ENCODE data around the gene PCBP3. TPM values are rescaled to one million over a fixed set of nuclear protein-coding genes. Genes with fewer than 3 reads are reported as not detected.

The PCBP3 gene
- total RNA-seq, 2 experiments from 2014 or later = 12.2 to 13.2 TPM

- intact Hi-C loops (cut with DNase I, micrococcal nuclease) = loop anchor here (2.0 to 10.0 kb wide), 2 partner anchors 103 to 745 kb away; no protein-coding TSS in a partner anchor
- ChIA-PET CTCF (interaction anchor here (0.6 to 1.3 kb wide), 4 partner anchors 129 to 1461 kb away, joined by 3 to 4 read pairs (median 3); no protein-coding TSS in a partner anchor), POLR2A (no interaction called here)
- peaks cover 51% of the 10 kb centered on the region for H3K4me1 Mint-ChIP-seq
- ATAC-seq = no peak
- peaks cover 9% of the 10 kb centered on the region for H3K36me3 Mint-ChIP-seq (ENCODE audit: low read depth)
- peak overlapping the region; percentile 73 for H3K27ac Mint-ChIP-seq
- no peaks in the 10 kb centered on the region for H3K9me3 Mint-ChIP-seq (ENCODE audit: low read depth)
- peak; percentile 34 for DNase-seq
- peaks cover 2% of the 10 kb centered on the region for H3K27me3 Mint-ChIP-seq
- no peak overlapping the region for H3K4me3 Mint-ChIP-seq
These were observed 177.9 kb downstream of the PCBP3 start for GRCh38 chr21:45821315-45821962.

- H3K36me3 Mint-ChIP-seq (ENCODE audit: low read depth) = peaks cover 7% of the 10 kb centered on the region
- peak overlapping the region; percentile 73 for H3K27ac Mint-ChIP-seq
- ChIA-PET POLR2A (no interaction called here), CTCF (interaction anchor here (0.7 kb wide), 1 partner anchor 681 kb away, joined by 3 read pairs; no protein-coding TSS in a partner anchor)
- no peak overlapping the region for H3K4me3 Mint-ChIP-seq
- peaks cover 2% of the 10 kb centered on the region for H3K27me3 Mint-ChIP-seq
- DNase-seq (no peak), ATAC-seq (no peak)
- intact Hi-C loops (cut with DNase I, micrococcal nuclease) = loop anchor here (2.0 to 10.0 kb wide), 2 partner anchors 103 to 745 kb away; no protein-coding TSS in a partner anchor
- peaks cover 49% of the 10 kb centered on the region for H3K4me1 Mint-ChIP-seq
- no peaks in the 10 kb centered on the region for H3K9me3 Mint-ChIP-seq (ENCODE audit: low read depth)
These were observed 178.5 kb downstream of the PCBP3 start for GRCh38 chr21:45821998-45822397.

DNA sequence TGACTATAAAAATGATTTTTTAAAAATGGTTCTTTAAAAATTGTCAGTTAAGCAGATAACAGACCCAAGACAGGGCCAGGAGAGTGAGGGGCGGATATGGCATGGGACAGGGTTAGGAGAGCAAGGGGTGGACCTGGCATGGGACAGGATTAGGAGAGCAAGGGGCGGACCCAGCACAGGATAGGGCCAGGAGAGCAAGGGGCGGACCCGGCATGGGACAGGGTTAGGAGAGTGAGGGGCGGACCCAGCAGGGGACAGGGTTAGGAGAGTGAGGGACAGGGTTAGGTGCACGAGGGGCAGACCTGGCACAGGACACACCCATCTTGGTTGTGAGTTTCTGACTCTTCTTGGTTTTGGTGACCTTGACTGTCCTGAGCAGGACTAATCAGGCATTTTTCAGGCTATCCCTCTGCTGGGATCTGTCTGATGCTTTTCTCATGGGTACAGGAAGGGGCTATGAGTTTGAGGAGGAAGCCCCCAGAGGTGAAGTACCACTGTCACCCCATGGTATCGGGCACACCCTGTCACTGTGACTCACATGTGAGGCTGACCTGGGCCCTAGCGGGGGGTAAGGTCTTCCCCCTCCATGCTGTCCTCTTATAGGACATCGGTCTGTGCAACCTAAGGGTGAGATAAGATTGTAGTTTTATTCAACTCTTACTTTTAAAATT lies 179.0 kb downstream of the PCBP3 start:
- peaks cover 4% of the 10 kb centered on the region for H3K36me3 Mint-ChIP-seq (ENCODE audit: low read depth)
- ATAC-seq (no peak), DNase-seq (no peak)
- ChIA-PET POLR2A (no interaction called here), CTCF (interaction anchor here (0.7 kb wide), 1 partner anchor 681 kb away, joined by 3 read pairs; no protein-coding TSS in a partner anchor)
- intact Hi-C loops (cut with DNase I, micrococcal nuclease) = loop anchor here in 1 of 2 experiments (10.0 kb wide), 1 partner anchor 102 kb away; no protein-coding TSS in a partner anchor
- peaks cover 49% of the 10 kb centered on the region for H3K4me1 Mint-ChIP-seq
- H3K27ac Mint-ChIP-seq = no peak overlapping the region
- H3K27me3 Mint-ChIP-seq = peaks cover 2% of the 10 kb centered on the region
- H3K9me3 Mint-ChIP-seq (ENCODE audit: low read depth) = no peaks in the 10 kb centered on the region
- no peak overlapping the region for H3K4me3 Mint-ChIP-seq

- CTCF ChIA-PET = no interaction called here
- Mint-ChIP-seq H3K4me3 (no peak overlapping the region), H3K27me3 (peaks cover 2% of the 10 kb centered on the region), H3K4me1 (peaks cover 49% of the 10 kb centered on the region), H3K36me3 (ENCODE audit: low read depth) (peaks cover 2% of the 10 kb centered on the region), H3K9me3 (ENCODE audit: low read depth) (no peaks in the 10 kb centered on the region), H3K27ac (no peak overlapping the region)
- ATAC-seq = no peak
- DNase-seq = no peak
- intact Hi-C loops (cut with DNase I, micrococcal nuclease) = loop anchor here in 1 of 2 experiments (10.0 kb wide), 1 partner anchor 102 kb away; no protein-coding TSS in a partner anchor
- POLR2A ChIA-PET = no interaction called here
These were observed 179.7 kb downstream of the PCBP3 start for GRCh38 chr21:45823100-45823681.

DNA sequence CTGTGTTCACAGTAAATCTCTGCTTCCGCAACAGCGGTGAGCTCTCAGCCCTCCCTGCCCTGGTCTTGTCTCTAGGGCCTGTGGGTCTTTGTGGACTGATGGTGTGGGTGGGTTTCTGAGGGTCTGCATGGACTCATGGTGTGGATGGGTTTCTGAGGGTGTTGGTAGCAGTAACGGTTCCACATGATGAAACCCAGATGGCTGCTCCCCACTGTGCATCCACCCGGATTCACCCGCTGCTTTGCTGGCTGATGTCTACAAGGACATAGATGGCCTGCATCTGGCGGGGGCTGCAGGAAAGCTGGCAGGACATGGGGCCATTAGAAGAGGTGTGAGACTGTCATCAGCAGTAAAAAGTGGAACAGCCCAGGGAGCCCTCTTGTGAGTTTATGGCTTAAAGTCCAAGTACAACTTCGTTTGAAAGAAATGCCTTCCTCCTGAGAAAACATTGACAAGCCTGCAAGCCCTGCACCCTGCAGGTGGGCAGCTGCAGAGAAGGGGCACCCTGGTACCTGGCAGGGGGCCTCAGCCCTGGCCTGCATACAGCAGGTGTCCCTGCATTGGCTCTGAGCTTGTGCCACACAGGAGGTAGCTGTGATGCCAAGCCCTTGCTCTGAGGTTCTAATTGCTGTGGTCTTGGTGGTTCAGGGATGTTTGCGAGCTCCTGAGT lies 181.2 kb downstream of the PCBP3 start:
- DNase-seq (no peak), ATAC-seq (no peak)
- H3K9me3 Mint-ChIP-seq (ENCODE audit: low read depth) = no peaks in the 10 kb centered on the region
- POLR2A ChIA-PET = no interaction called here
- CTCF ChIA-PET = no interaction called here
- intact Hi-C loops (cut with DNase I, micrococcal nuclease) = loop anchor here in 1 of 2 experiments (10.0 kb wide), 1 partner anchor 100 kb away; no protein-coding TSS in a partner anchor
- H3K27me3 Mint-ChIP-seq = peaks cover 2% of the 10 kb centered on the region
- H3K4me1 Mint-ChIP-seq = peaks cover 34% of the 10 kb centered on the region
- no peak overlapping the region for H3K27ac Mint-ChIP-seq
- no peaks in the 10 kb centered on the region for H3K36me3 Mint-ChIP-seq (ENCODE audit: low read depth)
- no peak overlapping the region for H3K4me3 Mint-ChIP-seq

DNA sequence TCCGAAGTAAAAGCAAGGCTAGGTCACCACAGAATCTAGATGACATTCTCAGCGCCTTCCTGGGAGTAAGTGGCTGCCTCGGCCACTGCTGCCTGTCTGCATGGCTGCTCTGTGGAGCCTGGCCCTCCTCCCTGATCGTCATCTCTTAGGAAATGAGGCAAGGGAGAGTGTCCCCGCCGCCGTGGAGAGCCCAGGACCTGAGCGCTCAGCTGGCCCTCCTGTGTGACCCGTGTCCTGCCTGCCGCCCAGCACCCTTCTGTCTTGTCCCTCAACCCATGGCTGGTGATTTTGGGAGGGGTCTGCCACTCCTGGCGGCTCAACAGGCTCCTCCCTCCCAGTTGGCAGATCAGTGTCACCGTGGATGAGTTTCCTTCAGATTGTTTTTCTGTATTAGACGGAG lies 181.7 kb downstream of the PCBP3 start:
- Mint-ChIP-seq H3K27ac (no peak overlapping the region), H3K4me1 (peaks cover 28% of the 10 kb centered on the region), H3K36me3 (ENCODE audit: low read depth) (no peaks in the 10 kb centered on the region), H3K9me3 (ENCODE audit: low read depth) (no peaks in the 10 kb centered on the region), H3K4me3 (no peak overlapping the region), H3K27me3 (peaks cover 2% of the 10 kb centered on the region)
- ChIA-PET CTCF (no interaction called here), POLR2A (no interaction called here)
- no peak for ATAC-seq
- no peak for DNase-seq
- intact Hi-C loops (cut with DNase I, micrococcal nuclease) = loop anchor here in 1 of 2 experiments (10.0 kb wide), 1 partner anchor 100 kb away; no protein-coding TSS in a partner anchor

GRCh38 chr21:45826676-45827301 lies 183.3 kb downstream of the PCBP3 start:
- DNase-seq (no peak), ATAC-seq (peak; percentile 10)
- CTCF ChIA-PET = no interaction called here
- H3K27ac Mint-ChIP-seq = peak overlapping the region; percentile 59
- H3K4me3 Mint-ChIP-seq = no peak overlapping the region
- POLR2A ChIA-PET = no interaction called here
- peaks cover 13% of the 10 kb centered on the region for H3K4me1 Mint-ChIP-seq
- no peaks in the 10 kb centered on the region for H3K36me3 Mint-ChIP-seq (ENCODE audit: low read depth)
- intact Hi-C loops (cut with DNase I, micrococcal nuclease) = loop anchor here in 1 of 2 experiments (10.0 kb wide), 1 partner anchor 98 kb away; no protein-coding TSS in a partner anchor
- H3K9me3 Mint-ChIP-seq (ENCODE audit: low read depth) = no peaks in the 10 kb centered on the region
- H3K27me3 Mint-ChIP-seq = peaks cover 1% of the 10 kb centered on the region

DNA sequence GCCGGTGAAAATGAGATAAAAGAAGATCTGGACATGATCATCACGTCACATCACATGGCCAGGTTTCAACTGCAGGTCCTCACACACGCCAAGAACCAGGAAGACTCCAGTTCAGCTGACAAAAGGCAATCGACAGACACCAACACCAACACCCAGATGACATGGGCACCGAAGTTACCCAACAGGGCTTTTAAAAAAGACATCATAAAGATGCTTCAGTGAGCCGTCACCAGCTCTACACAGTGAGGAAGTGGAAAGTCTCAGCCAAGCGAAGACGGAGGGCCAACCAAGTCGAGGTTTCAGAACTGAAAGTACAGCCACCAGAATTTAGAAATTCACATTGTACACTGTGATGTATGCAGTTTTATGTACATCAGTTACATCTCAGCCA lies 183.8 kb downstream of the PCBP3 start:
- DNase-seq = peak; percentile 47
- CTCF ChIA-PET = interaction anchor here (0.9 kb wide), 1 partner anchor 94 kb away, joined by 5 read pairs; no protein-coding TSS in a partner anchor

GRCh38 chr21:45827881-45828579 lies 184.5 kb downstream of the PCBP3 start:
- Mint-ChIP-seq H3K4me1 (peaks cover 18% of the 10 kb centered on the region), H3K9me3 (ENCODE audit: low read depth) (peaks cover 5% of the 10 kb centered on the region), H3K27me3 (no peaks in the 10 kb centered on the region), H3K36me3 (ENCODE audit: low read depth) (peaks cover 4% of the 10 kb centered on the region), H3K27ac (no peak overlapping the region), H3K4me3 (no peak overlapping the region)
- no peak for ATAC-seq
- CTCF ChIA-PET = interaction anchor here (0.6 to 1.3 kb wide), 3 partner anchors 8 to 93 kb away, joined by 3 to 5 read pairs (median 5); no protein-coding TSS in a partner anchor
- no peak for DNase-seq
- POLR2A ChIA-PET = no interaction called here
- intact Hi-C loops (cut with DNase I, micrococcal nuclease) = loop anchor here in 1 of 2 experiments (10.0 kb wide), 1 partner anchor 97 kb away; no protein-coding TSS in a partner anchor

More for the DNA sequence above, 183.8 kb downstream of the PCBP3 start:
- POLR2A ChIA-PET = no interaction called here
- no peak overlapping the region for H3K4me3 Mint-ChIP-seq
- peak overlapping the region; percentile 59 for H3K27ac Mint-ChIP-seq
- H3K36me3 Mint-ChIP-seq (ENCODE audit: low read depth) = no peaks in the 10 kb centered on the region
- H3K4me1 Mint-ChIP-seq = peaks cover 12% of the 10 kb centered on the region
- no peaks in the 10 kb centered on the region for H3K9me3 Mint-ChIP-seq (ENCODE audit: low read depth)
- no peaks in the 10 kb centered on the region for H3K27me3 Mint-ChIP-seq
- intact Hi-C loops (cut with DNase I, micrococcal nuclease) = loop anchor here in 1 of 2 experiments (10.0 kb wide), 1 partner anchor 98 kb away; no protein-coding TSS in a partner anchor
- peak; percentile 82 for ATAC-seq
